Mucosa of descending colon (tissue), 3 donors: ENCODE data around the gene SLC11A1. TPM values are rescaled to one million over a fixed set of nuclear protein-coding genes. Genes with fewer than 3 reads are reported as not detected.

ENCODE experiments used
- ATAC-seq: fragments of 200-7000 bp; cut with Tn5 transposase; one replicate; pipeline ENCODE4 v1.9.1; 2020; ENCODE audit warnings: mild to moderate bottlenecking, moderate library complexity
- DNase-seq, 3 donors: peaks; one replicate each; pipeline ENCODE4 v3.0.0-alpha.2; 2020
- H3K36me3 ChIP-seq: fragments of 200-600 bp; one replicate; pipeline ENCODE4 v1.8.0; 2021; ENCODE audit warnings: low read depth, mild to moderate bottlenecking
- H3K4me1 ChIP-seq: fragments of 200-600 bp; one replicate; pipeline ENCODE4 v1.8.0; 2021; ENCODE audit warnings: low read depth, mild to moderate bottlenecking
- H3K4me3 ChIP-seq: fragments of 200-600 bp; one replicate; pipeline ENCODE4 v1.8.0; 2021; ENCODE audit warnings: mild to moderate bottlenecking
- H3K9me3 ChIP-seq: fragments of 200-600 bp; one replicate; pipeline ENCODE4 v1.8.0; 2021; ENCODE audit warnings: mild to moderate bottlenecking
- intact Hi-C, 2 donors: fragments of 100-400 bp; cut with DNase I in 1 of 2; cut with micrococcal nuclease in 1 of 2; formaldehyde crosslinking; loops; one replicate each; pipeline versions ENCODE4 v1.11.0 to v1.11.1; 2022; cut with DNase I, micrococcal nuclease
- total RNA-seq, 3 donors: library from RNA; stranded (reverse); fragmentation: NEBNext Ultra II Directional in 2 of 3; extraction: Animal tissue kit (Norgen Biotek cat#: 25700) in 2 of 3; gene quantifications; one replicate each; pipeline versions ENCODE4 v1.2.1 to v1.2.4, GENCODE V29; 2021 to 2023
- TF ChIP-seq, protein P1 (sequence below): fragments of 200-600 bp; IDR thresholded peaks from one replicate; pipeline ENCODE4 v1.8.0; 2022; ENCODE audit warnings: antibody characterized with exemption, mild to moderate bottlenecking
- donor health status: DM: no; HTN: no; CAD: no; lungs with moderate emphysema.
- donor health status: DM: no; HTN: no; CAD: no.
- donor health status: DM: no; HTN: yes; CAD: no.

SLC11A1 gene
- total RNA-seq, 3 donors from 2014 or later, result 1.2 to 7.8 (median 5.3) TPM

DNA sequence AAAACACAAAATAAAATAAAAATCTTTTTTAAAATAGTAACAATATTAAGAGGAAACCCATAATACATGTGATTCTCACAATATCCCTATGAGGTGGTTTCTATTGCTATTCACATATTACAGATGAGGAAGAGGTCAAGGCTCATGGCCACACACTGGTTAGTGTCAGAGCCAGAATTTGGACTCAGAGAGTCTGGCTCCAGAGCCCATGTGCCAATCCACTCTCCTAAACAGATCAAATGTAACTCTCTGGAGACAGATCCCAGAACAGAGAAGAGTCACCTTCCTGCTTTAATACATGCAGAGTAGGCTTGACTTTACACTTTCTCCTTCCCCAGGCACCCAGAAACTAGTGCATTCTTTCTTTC is 10.1 kb upstream of the SLC11A1 start:
- H3K36me3 ChIP-seq, result no peaks in the 10 kb centered on the region
- TF ChIP-seq, protein P1, sequence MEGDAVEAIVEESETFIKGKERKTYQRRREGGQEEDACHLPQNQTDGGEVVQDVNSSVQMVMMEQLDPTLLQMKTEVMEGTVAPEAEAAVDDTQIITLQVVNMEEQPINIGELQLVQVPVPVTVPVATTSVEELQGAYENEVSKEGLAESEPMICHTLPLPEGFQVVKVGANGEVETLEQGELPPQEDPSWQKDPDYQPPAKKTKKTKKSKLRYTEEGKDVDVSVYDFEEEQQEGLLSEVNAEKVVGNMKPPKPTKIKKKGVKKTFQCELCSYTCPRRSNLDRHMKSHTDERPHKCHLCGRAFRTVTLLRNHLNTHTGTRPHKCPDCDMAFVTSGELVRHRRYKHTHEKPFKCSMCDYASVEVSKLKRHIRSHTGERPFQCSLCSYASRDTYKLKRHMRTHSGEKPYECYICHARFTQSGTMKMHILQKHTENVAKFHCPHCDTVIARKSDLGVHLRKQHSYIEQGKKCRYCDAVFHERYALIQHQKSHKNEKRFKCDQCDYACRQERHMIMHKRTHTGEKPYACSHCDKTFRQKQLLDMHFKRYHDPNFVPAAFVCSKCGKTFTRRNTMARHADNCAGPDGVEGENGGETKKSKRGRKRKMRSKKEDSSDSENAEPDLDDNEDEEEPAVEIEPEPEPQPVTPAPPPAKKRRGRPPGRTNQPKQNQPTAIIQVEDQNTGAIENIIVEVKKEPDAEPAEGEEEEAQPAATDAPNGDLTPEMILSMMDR, result no peak
- no peak overlapping the region for H3K4me3 ChIP-seq
- DNase-seq (no peak), ATAC-seq (no peak)
- no peaks in the 10 kb centered on the region for H3K9me3 ChIP-seq
- H3K4me1 ChIP-seq, result peaks cover 9% of the 10 kb centered on the region
- intact Hi-C loops, result no loop called here

DNA sequence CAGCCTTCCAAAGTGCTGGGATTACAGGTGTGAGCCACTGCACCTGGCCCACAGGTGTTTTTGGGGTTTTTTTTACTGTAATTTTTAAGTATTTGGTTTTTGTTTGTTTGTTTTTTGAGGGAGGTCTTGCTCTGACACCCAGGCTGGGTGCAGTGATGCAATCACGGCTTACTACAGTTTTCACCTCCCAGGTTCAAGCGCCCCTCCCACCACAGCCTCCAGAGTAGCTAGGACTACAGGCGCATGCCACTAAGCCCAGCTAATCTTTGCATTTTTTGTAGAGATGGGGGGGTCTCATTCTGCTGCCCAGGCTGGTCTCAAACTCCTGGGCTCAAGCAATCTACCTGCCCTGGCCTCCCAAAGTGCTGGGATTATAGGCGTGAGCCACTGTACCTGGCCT is 7.3 kb upstream of the SLC11A1 start:
- ATAC-seq (no peak), DNase-seq (no peak)
- H3K9me3 ChIP-seq, result no peaks in the 10 kb centered on the region
- intact Hi-C loops, result no loop called here
- no peaks in the 10 kb centered on the region for H3K36me3 ChIP-seq
- H3K4me3 ChIP-seq, result no peak overlapping the region
- H3K4me1 ChIP-seq, result no peaks in the 10 kb centered on the region
- TF ChIP-seq, protein P1, result no peak

DNA sequence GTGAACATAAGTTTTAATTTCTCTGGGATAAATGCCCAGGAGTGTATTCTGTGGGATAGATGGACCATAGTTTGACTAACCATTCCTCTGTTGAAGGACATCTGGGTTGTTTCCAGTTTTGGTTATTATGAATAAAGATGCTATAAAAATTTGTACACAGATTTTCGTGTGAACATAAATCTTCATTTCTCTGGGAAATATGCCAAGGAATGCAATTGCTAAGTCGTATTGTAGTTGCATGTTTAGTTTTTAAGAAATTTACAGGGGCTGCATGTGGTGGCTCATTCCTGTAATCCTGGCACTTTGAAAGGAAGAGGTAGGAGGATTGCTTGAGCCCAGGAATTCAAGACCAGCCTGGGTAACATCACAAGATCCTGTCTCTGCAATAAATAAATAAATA is 6.9 kb upstream of the SLC11A1 start:
- ATAC-seq (no peak), DNase-seq (no peak)
- Histone ChIP-seq H3K36me3 (no peaks in the 10 kb centered on the region), H3K4me3 (no peak overlapping the region), H3K9me3 (no peaks in the 10 kb centered on the region), H3K4me1 (no peaks in the 10 kb centered on the region)
- TF ChIP-seq, protein P1, result no peak
- intact Hi-C loops, result no loop called here

DNA sequence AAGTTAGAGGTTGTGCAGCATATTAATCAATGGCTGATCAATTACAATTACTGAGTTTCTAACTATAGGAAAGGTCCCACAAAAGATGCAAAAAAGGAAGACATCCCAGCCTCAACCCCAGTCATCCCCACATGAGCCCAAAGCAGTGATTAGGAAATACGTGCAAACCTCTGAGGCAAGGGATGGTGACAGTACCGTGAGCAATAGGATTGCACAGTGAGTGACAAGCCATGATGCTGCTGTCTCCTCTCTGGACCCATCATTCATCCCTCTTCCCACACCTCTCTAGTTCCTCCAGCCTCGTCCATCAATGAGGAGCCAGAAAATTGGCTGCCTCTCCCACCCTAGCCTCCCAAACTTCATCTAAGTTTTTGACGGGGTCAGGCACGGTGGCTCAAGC is 4.0 kb upstream of the SLC11A1 start:
- Histone ChIP-seq H3K9me3 (no peaks in the 10 kb centered on the region), H3K4me1 (no peaks in the 10 kb centered on the region), H3K36me3 (no peaks in the 10 kb centered on the region), H3K4me3 (no peak overlapping the region)
- ATAC-seq (peak; percentile 25), DNase-seq (no peak)
- intact Hi-C loops, result no loop called here
- TF ChIP-seq, protein P1, result no peak

DNA sequence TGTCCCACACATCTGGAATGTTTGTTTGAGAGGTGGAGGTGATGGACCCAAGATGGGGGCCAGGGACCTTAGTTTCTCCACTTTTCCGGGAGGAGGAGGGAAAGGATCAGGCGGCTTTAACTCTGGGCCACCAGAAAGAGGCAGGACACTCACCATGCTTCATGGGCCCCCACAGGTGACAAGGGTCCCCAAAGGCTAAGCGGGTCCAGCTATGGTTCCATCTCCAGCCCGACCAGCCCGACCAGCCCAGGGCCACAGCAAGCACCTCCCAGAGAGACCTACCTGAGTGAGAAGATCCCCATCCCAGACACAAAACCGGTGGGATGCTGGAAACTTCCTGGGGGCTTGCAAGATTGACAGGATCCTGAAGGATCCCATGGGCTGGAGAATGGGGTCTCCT is 712 bp downstream of the SLC11A1 start:
- H3K4me3 ChIP-seq, result no peak overlapping the region
- TF ChIP-seq, protein P1, result no peak
- no peaks in the 10 kb centered on the region for H3K36me3 ChIP-seq
- DNase-seq (no peak), ATAC-seq (no peak)
- intact Hi-C loops, result no loop called here
- no peaks in the 10 kb centered on the region for H3K4me1 ChIP-seq
- H3K9me3 ChIP-seq, result no peaks in the 10 kb centered on the region

DNA sequence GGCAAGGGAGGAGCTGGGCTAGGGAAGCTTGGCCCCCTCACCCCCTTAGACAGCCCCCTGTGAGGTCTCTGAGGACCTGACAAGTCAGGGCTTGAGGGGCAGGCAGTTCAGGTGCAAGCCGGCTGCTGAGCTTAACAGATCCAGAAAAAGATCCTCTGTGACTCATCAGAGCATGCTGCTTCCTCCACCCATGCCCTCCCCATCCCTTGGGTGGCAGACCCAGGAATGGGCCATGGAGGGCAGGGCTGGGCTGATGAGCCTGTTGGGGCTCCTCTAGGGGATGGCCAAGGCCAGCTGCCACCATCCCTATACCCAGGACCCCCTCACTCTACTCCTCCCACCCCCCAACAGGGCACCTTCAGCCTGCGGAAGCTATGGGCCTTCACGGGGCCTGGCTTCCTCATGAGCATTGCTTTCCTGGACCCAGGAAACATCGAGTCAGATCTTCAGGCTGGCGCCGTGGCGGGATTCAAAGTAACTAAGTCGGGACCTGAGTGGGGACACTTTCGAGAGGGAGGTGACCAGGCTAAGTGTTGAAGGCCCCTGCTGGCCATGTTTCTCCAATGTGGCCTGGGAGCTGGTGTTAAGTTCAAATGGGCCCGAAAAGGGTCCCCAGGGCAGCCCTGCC is 1.9 kb downstream of the SLC11A1 start:
- TF ChIP-seq, protein P1, result no peak
- no peaks in the 10 kb centered on the region for H3K36me3 ChIP-seq
- no peak overlapping the region for H3K4me3 ChIP-seq
- H3K9me3 ChIP-seq, result no peaks in the 10 kb centered on the region
- DNase-seq (no peak), ATAC-seq (no peak)
- intact Hi-C loops, result no loop called here
- peaks cover 5% of the 10 kb centered on the region for H3K4me1 ChIP-seq
